T-cell (primary cell): ENCODE measurements around the gene AK8. TPM values are rescaled to one million over a fixed set of nuclear protein-coding genes. Genes with fewer than 3 reads are reported as not detected.
A peak's percentile ranks its signal among the peaks of the same experiment; 100 is the strongest.

Experiments used
- ATAC-seq, 4 experiments: fragments of 200-7000 bp in 3 of 4; fragments of 150-1000 bp in 1 of 4; cut with Tn5 transposase; replicated peaks in 1 of 4; 1 replicate in 3 of 4; 2 replicates in 1 of 4; pipeline ENCODE4 v1.10.0; 2021; ENCODE audit warnings: moderate library complexity in 3 of 4, mild to moderate bottlenecking in 2 of 4, moderate number of reproducible peaks in 1 of 4
- CTCF ChIA-PET, 2 donors: fragments of 300-600 bp; sonication (Branson Sonifier 250); formaldehyde crosslinking; loops; one replicate each; lab custom pipeline; 2022; ENCODE audit warnings: antibody characterized with exemption in 2 of 2; lab: Charles Lee
- POLR2A ChIA-PET, 2 donors: fragments of 300-600 bp; sonication (Branson Sonifier 250); formaldehyde crosslinking; loops; one replicate each; lab custom pipeline; 2022; ENCODE audit warnings: antibody characterized with exemption in 2 of 2; lab: Charles Lee
- DNase-seq, 35 experiments: peaks; one replicate each; pipeline versions ENCODE4 v3.0.0 to v3.0.0-alpha.2; 2013 to 2023
- H3K27ac ChIP-seq: one replicate; pipeline ENCODE4 v1.5.1; 2013; ENCODE audit warnings: low read length
- H3K27me3 ChIP-seq, 2 experiments: replicated peaks in 1 of 2; 1 replicate in 1 of 2; 2 replicates in 1 of 2; pipeline versions ENCODE4 v1.6.1 to v1.7.0; 2013; ENCODE audit warnings: low read length in 1 of 2, mixed read lengths in 1 of 2; ENCODE audit not compliant: control insufficient read depth in 2 of 2, insufficient read depth in 2 of 2; ENCODE audit errors: extremely low read depth in 1 of 2
- H3K36me3 ChIP-seq, 2 donors: 1 replicate in 1 of 2; 2 replicates in 1 of 2; pipeline versions ENCODE4 v1.6.1 to v1.7.0; 2013; ENCODE audit warnings: low read length in 1 of 2; ENCODE audit not compliant: control insufficient read depth in 2 of 2, insufficient read depth in 1 of 2; ENCODE audit errors: extremely low read depth in 1 of 2
- H3K4me1 ChIP-seq, 2 experiments: 1 replicate in 1 of 2; 2 replicates in 1 of 2; pipeline versions ENCODE4 v1.6.1 to v1.7.0; 2013; ENCODE audit warnings: low read length in 2 of 2, mixed read lengths in 1 of 2; ENCODE audit not compliant: insufficient read depth in 2 of 2, control insufficient read depth in 1 of 2; ENCODE audit errors: extremely low read depth in 1 of 2
- H3K4me3 ChIP-seq, 2 donors: 1 replicate in 1 of 2; 2 replicates in 1 of 2; pipeline versions ENCODE4 v1.5.1 to v1.7.0; 2013; ENCODE audit warnings: mild to moderate bottlenecking in 2 of 2, low read length in 1 of 2, moderate library complexity in 1 of 2; ENCODE audit not compliant: control insufficient read depth in 1 of 2; ENCODE audit errors: extremely low read depth in 1 of 2
- H3K9me3 ChIP-seq: 2 replicates; pipeline ENCODE4 v1.7.0; 2013
- H3K27ac Mint-ChIP-seq, 2 donors: one replicate each; pipeline ENCODE4 v1.8.0; 2020 to 2021; ENCODE audit warnings: mild to moderate bottlenecking in 2 of 2, mixed read lengths in 2 of 2
- H3K27me3 Mint-ChIP-seq, 2 donors: one replicate each; pipeline ENCODE4 v1.8.0; 2021 to 2022; ENCODE audit warnings: mixed read lengths in 2 of 2
- H3K36me3 Mint-ChIP-seq: one replicate; pipeline ENCODE4 v1.8.0; 2021; ENCODE audit warnings: mixed read lengths
- H3K4me1 Mint-ChIP-seq, 3 donors: one replicate each; pipeline ENCODE4 v1.8.0; 2020 to 2022; ENCODE audit warnings: mixed read lengths in 3 of 3, mild to moderate bottlenecking in 1 of 3
- H3K4me3 Mint-ChIP-seq, 3 donors: one replicate each; pipeline ENCODE4 v1.8.0; 2020 to 2022; ENCODE audit warnings: mild to moderate bottlenecking in 3 of 3, mixed read lengths in 3 of 3, moderate library complexity in 3 of 3
- H3K9me3 Mint-ChIP-seq, 3 donors: one replicate each; pipeline ENCODE4 v1.8.0; 2020 to 2022; ENCODE audit warnings: mixed read lengths in 3 of 3
- WGBS: methylation state at CpG from one replicate; pipeline ENCODE4 v1.1.5; 2013; ENCODE audit warnings: missing lambda C conversion rate; ENCODE audit not compliant: insufficient coverage; 5-methylcytosine and 5-hydroxymethylcytosine counted together
- total RNA-seq, 35 experiments: library from RNA in 6 of 35; stranded (reverse) in 6 of 35; fragments of 120-200 nt in 1 of 35; gene quantifications; one replicate each; pipeline versions ENCODE4 v1.2.1 to v1.2.4 and lab custom pipeline; 2013 to 2026

The AK8 gene
- total RNA-seq, 5 donors from 2014 or later (not counting 1 experiment from before 2014, with no cell fraction given) = not detected

DNA sequence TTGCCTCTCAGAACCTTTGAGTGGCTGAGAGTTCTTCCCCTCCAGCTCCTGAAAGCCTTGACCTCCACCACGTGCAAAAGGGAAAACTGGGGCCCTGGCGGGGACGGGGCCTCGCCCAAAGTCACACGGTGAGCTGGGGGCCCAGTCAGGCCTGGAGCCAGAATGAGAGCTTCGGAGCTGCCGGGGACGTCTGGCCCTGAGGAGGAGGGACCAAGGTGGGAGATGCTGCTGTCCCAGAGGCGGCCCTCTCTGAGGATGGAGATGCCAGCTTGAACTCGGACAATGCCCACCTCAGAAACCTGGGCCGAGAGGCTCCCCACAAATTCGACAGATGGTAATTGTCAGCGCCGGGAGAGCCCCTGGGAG lies 643 bp downstream of the AK8 start:
- Histone ChIP-seq H3K36me3 (no peaks in the 10 kb centered on the region), H3K4me1 (peaks cover 4 to 18% of the 10 kb centered on the region in 2 experiments), H3K27me3 (peaks cover 0 to 21% of the 10 kb centered on the region in 2 experiments), H3K27ac (no peak overlapping the region), H3K9me3 (no peaks in the 10 kb centered on the region), H3K4me3 (peak overlapping the region; percentile 77 to 98)
- WGBS = 80% methylated on average over 13 of the region's 14 CpGs
- POLR2A ChIA-PET = no interaction called here
- H3K4me3 Mint-ChIP-seq = peak overlapping the region; percentile 69 to 80 (median 73)
- H3K27ac Mint-ChIP-seq = no peak overlapping the region
- ATAC-seq = no peak
- no peaks in the 10 kb centered on the region for H3K27me3 Mint-ChIP-seq
- DNase-seq = no peak
- H3K9me3 Mint-ChIP-seq = no peaks in the 10 kb centered on the region
- peaks cover 11 to 22% (median 14%) of the 10 kb centered on the region in 3 donors for H3K4me1 Mint-ChIP-seq
- CTCF ChIA-PET = interaction anchor here in 1 of 2 donors (1.4 kb wide), 1 partner anchor 25 kb away, joined by 3 read pairs; no protein-coding TSS in a partner anchor
- no peaks in the 10 kb centered on the region for H3K36me3 Mint-ChIP-seq

DNA sequence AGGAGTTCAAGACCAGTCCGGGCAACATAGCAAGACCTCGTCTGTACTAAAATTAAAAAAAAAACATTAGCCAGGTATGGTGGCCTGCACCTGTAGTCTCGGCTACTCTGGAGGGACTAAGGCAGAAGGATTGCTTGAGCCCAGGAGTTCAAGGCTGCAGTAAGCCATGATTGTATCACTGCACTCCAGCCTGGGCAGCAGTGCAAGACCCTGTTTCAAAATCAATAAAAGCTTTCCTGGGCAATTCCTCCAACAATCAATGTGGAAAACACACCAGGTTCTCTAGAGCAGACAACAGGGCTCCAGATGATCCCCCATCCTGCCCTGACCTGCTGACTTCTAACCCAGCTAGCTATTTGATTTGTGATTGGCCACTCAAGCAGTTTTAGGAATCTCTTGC lies 1.2 kb downstream of the AK8 start:
- Histone ChIP-seq H3K36me3 (no peaks in the 10 kb centered on the region), H3K27me3 (peaks cover 0 to 23% of the 10 kb centered on the region in 2 experiments), H3K4me3 (no peak overlapping the region), H3K27ac (no peak overlapping the region), H3K9me3 (no peaks in the 10 kb centered on the region), H3K4me1 (peaks cover 4 to 18% of the 10 kb centered on the region in 2 experiments)
- Mint-ChIP-seq H3K36me3 (no peaks in the 10 kb centered on the region), H3K27ac (no peak overlapping the region), H3K4me1 (peaks cover 11 to 22% (median 14%) of the 10 kb centered on the region in 3 donors), H3K4me3 (peak overlapping the region; percentile 69 to 80 (median 73)), H3K9me3 (no peaks in the 10 kb centered on the region), H3K27me3 (no peaks in the 10 kb centered on the region)
- POLR2A ChIA-PET = no interaction called here
- DNase-seq = no peak
- 73% methylated on average over 2 of the region's 3 CpGs for WGBS
- CTCF ChIA-PET = interaction anchor here in 1 of 2 donors (1.4 kb wide), 1 partner anchor 25 kb away, joined by 3 read pairs; no protein-coding TSS in a partner anchor
- ATAC-seq = no peak

DNA sequence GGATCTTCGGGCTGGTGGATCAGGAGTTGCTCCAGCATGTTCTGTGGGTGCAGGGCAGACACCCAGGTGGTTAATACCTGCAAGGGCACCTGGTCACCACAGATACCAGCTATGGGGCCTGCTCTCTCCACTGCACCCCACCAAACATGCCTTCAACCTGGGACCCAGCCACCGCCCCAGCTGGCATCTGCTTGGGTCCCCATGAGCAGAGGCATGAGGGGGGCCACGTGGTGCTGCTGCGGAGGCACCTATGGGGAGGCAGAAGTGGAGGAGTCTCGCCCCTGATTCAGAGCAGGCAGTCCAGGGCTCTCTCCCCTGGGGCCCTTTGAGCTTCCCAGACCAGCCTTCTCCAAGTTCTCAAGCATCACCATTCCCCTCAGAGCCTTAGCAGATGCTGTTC lies 2.9 kb downstream of the AK8 start:
- H3K4me1 ChIP-seq = peaks cover 4 to 18% of the 10 kb centered on the region in 2 experiments
- Mint-ChIP-seq H3K4me1 (peaks cover 11 to 20% (median 14%) of the 10 kb centered on the region in 3 donors), H3K27me3 (no peaks in the 10 kb centered on the region), H3K27ac (no peak overlapping the region), H3K4me3 (no peak overlapping the region), H3K9me3 (no peaks in the 10 kb centered on the region), H3K36me3 (no peaks in the 10 kb centered on the region)
- no peaks in the 10 kb centered on the region for H3K36me3 ChIP-seq
- ChIA-PET CTCF (interaction anchor here in 1 of 2 donors (1.0 kb wide), 1 partner anchor 27 kb away, joined by 3 read pairs; no protein-coding TSS in a partner anchor), POLR2A (interaction anchor here in 1 of 2 donors (0.6 kb wide), 1 partner anchor 117 kb away, joined by 3 read pairs; no protein-coding TSS in a partner anchor)
- no peak overlapping the region for H3K27ac ChIP-seq
- whole genome bisulfite sequencing = 69% methylated on average over 2 of the region's 5 CpGs
- ATAC-seq (no peak), DNase-seq (no peak)
- peaks cover 0 to 27% of the 10 kb centered on the region in 2 experiments for H3K27me3 ChIP-seq
- no peak overlapping the region for H3K4me3 ChIP-seq
- no peaks in the 10 kb centered on the region for H3K9me3 ChIP-seq

DNA sequence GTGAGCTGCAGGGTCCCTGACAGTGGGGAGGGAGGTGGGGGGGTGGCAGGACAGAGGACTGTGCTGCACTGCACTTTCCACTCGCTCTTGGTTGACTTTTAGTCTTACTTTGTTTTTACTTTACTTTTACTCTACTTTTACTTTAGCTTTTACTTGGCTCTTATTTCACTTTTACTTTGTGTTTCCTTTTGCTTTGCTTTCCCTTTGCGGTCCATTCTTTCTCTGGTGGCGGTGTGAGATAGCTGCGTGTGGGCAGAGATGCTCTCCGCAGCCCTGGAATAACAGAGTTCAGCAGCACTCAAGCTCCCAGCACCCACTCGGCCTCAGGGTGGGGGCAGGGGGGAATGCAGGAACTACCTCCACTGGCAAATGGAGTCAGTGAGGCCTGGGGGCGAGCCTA lies 4.7 kb downstream of the AK8 start:
- Mint-ChIP-seq H3K9me3 (no peaks in the 10 kb centered on the region), H3K36me3 (no peaks in the 10 kb centered on the region), H3K27me3 (no peaks in the 10 kb centered on the region), H3K4me1 (peaks cover 0 to 7% (median 5%) of the 10 kb centered on the region in 3 donors), H3K4me3 (peak overlapping the region in 2 of 3 donors; percentile 53 to 58), H3K27ac (no peak overlapping the region)
- WGBS = 33% methylated on average over 1 of the region's 7 CpGs
- no peaks in the 10 kb centered on the region for H3K36me3 ChIP-seq
- no peak overlapping the region for H3K4me3 ChIP-seq
- H3K27me3 ChIP-seq = peaks cover 0 to 37% of the 10 kb centered on the region in 2 experiments
- ChIA-PET POLR2A (interaction anchor here in 1 of 2 donors (0.5 kb wide), 1 partner anchor 18 kb away, joined by 4 read pairs; no protein-coding TSS in a partner anchor), CTCF (interaction anchor here in 1 of 2 donors (0.6 kb wide), 1 partner anchor 26 kb away, joined by 3 read pairs; no protein-coding TSS in a partner anchor)
- ATAC-seq (no peak), DNase-seq (no peak)
- no peaks in the 10 kb centered on the region for H3K9me3 ChIP-seq
- peaks cover 0 to 8% of the 10 kb centered on the region in 2 experiments for H3K4me1 ChIP-seq
- no peak overlapping the region for H3K27ac ChIP-seq

DNA sequence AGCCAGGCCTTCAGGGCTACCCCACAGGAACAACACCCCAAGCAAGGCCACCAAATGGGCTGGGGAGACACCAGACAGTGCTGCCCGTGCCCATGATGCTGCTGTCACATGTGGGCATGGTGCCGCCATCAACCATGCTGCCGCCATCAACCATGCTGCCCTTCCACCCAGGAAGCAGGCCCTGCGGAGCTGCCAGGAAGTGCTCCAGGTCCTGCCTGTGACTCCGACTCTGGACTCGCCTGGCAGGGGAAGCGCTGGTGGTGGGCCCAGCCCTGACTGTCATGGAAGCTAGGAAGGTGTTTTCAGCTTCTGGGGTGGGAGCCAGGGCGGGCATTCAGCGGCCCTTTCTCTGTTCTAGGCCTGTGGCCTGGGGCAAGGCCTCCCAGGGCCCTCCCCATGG lies 8.8 kb downstream of the AK8 start:
- Histone ChIP-seq H3K4me3 (no peak overlapping the region), H3K36me3 (no peaks in the 10 kb centered on the region), H3K27ac (no peak overlapping the region), H3K4me1 (no peaks in the 10 kb centered on the region), H3K27me3 (peaks cover 0 to 28% of the 10 kb centered on the region in 2 experiments), H3K9me3 (no peaks in the 10 kb centered on the region)
- Mint-ChIP-seq H3K36me3 (no peaks in the 10 kb centered on the region), H3K4me1 (peaks cover 0 to 5% (median 5%) of the 10 kb centered on the region in 3 donors), H3K4me3 (no peak overlapping the region), H3K27me3 (no peaks in the 10 kb centered on the region), H3K9me3 (no peaks in the 10 kb centered on the region), H3K27ac (no peak overlapping the region)
- WGBS = 98% methylated on average over 9 of the region's 9 CpGs
- DNase-seq (no peak), ATAC-seq (no peak)
- CTCF ChIA-PET = no interaction called here
- POLR2A ChIA-PET = no interaction called here

GRCh38 chr9:132866898-132867297 lies 11.2 kb downstream of the AK8 start:
- Mint-ChIP-seq H3K27me3 (peaks cover 0 to 4% of the 10 kb centered on the region in 2 donors), H3K4me1 (no peaks in the 10 kb centered on the region), H3K4me3 (no peak overlapping the region), H3K36me3 (no peaks in the 10 kb centered on the region), H3K9me3 (no peaks in the 10 kb centered on the region), H3K27ac (no peak overlapping the region)
- Histone ChIP-seq H3K4me3 (no peak overlapping the region), H3K27me3 (peaks cover 0 to 24% of the 10 kb centered on the region in 2 experiments), H3K9me3 (no peaks in the 10 kb centered on the region), H3K4me1 (no peaks in the 10 kb centered on the region), H3K27ac (no peak overlapping the region), H3K36me3 (no peaks in the 10 kb centered on the region)
- POLR2A ChIA-PET = no interaction called here
- ATAC-seq (no peak), DNase-seq (no peak)
- CTCF ChIA-PET = no interaction called here
- WGBS = 90% methylated on average over 2 of the region's 8 CpGs
